HCT116 (cell line): Measurements from ENCODE around the gene KANK3. TPM values are rescaled to one million over a fixed set of nuclear protein-coding genes. Genes with fewer than 3 reads are reported as not detected.
A peak's percentile ranks its signal among the peaks of the same experiment; 100 is the strongest.

Experiments
- ATAC-seq: fragments of 200-7000 bp; cut with Tn5 transposase; 2 replicates; pipeline ENCODE4 v1.9.1; 2020; ENCODE audit warnings: mild to moderate bottlenecking, moderate library complexity
- Bru-seq: library from RNA; stranded (reverse); fragments of 400-500 nt; gene quantifications from one replicate; lab custom pipeline; 2021; lab: Mats Ljungman, UMichigan
- BruChase-seq, 2 experiments: library from RNA; stranded (reverse); fragments of 400-500 nt; gene quantifications; one replicate each; lab custom pipeline; 2021; lab: Mats Ljungman, UMichigan
- BruUV-seq: library from RNA; stranded (reverse); fragments of 400-500 nt; replicated peaks from 2 replicates; lab custom pipeline; 2021; lab: Mats Ljungman, UMichigan
- CTCF ChIA-PET: fragments of 300-600 bp; sonication (Branson Sonifier 250); formaldehyde crosslinking; loops from one replicate; lab custom pipeline; 2021; ENCODE audit warnings: antibody characterized with exemption; lab: Charles Lee
- POLR2A ChIA-PET: fragments of 300-600, 350-600 bp; sonication (Branson Sonifier 250); formaldehyde crosslinking; loops from one replicate; lab custom pipeline; 2021; ENCODE audit warnings: antibody characterized with exemption; lab: Charles Lee
- RAD21 ChIA-PET, 2 experiments: fragments of 300-600 bp; sonication (Branson Sonifier 250); formaldehyde crosslinking; loops; one replicate each; lab custom pipeline; 2023; ENCODE audit warnings: low total read pairs in 2 of 2; ENCODE audit not compliant: uncharacterized antibody in 2 of 2, unreplicated experiment in 2 of 2, low non-redundant PET in 1 of 2; lab: Charles Lee
- DNase-seq: peaks from one replicate; pipeline ENCODE4 v3.0.0-alpha.2; 2010; ENCODE audit warnings: low read depth, low spot score
- H2AFZ ChIP-seq: fragments of 200-600 bp; shearing (Covaris generic), sonication (generic); 2 replicates; pipeline ENCODE4 v1.6.1; 2017; ENCODE audit warnings: low read depth, mixed run types, mixed read lengths, antibody characterized with exemption, low read length; ENCODE audit not compliant: poor library complexity, severe bottlenecking
- H3K27ac ChIP-seq: 2 replicates; pipeline ENCODE4 v1.5.1; 2012; ENCODE audit warnings: low read depth, low read length
- H3K27me3 ChIP-seq: fragments of 200-600 bp; sonication (generic); 2 replicates; pipeline ENCODE4 v1.6.1; 2016; ENCODE audit warnings: mixed run types, low read length, mixed read lengths; ENCODE audit not compliant: insufficient read depth
- H3K36me3 ChIP-seq, 2 experiments: fragments of 200-500 bp in 1 of 2; fragments of 200-600 bp in 1 of 2; sonication (Bioruptor generic) in 1 of 2; sonication (generic) in 1 of 2; 2 replicates each; pipeline versions ENCODE4 v1.5.1 to v1.6.1; 2014 to 2016; ENCODE audit warnings: low read length in 2 of 2, inconsistent platforms in 1 of 2, mixed read lengths in 1 of 2, mixed run types in 1 of 2; ENCODE audit not compliant: insufficient read depth in 2 of 2, control insufficient read depth in 1 of 2
- H3K4me1 ChIP-seq, 2 experiments: fragments of 200-600 bp in 1 of 2; sonication (generic) in 1 of 2; 2 replicates each; pipeline versions ENCODE4 v1.5.1 to v1.6.1; 2012 to 2017; ENCODE audit warnings: low read length in 2 of 2, inconsistent platforms in 1 of 2, mild to moderate bottlenecking in 1 of 2, mixed read lengths in 1 of 2, mixed run types in 1 of 2, moderate library complexity in 1 of 2; ENCODE audit not compliant: insufficient read depth in 2 of 2, control insufficient read depth in 1 of 2
- H3K4me2 ChIP-seq: fragments of 200-600 bp; sonication (generic); 2 replicates; pipeline ENCODE4 v1.6.1; 2017; ENCODE audit warnings: mixed run types, low read length, mixed read lengths
- H3K4me3 ChIP-seq, 2 experiments: fragments of 200-600 bp in 1 of 2; sonication (generic) in 1 of 2; replicated peaks in 1 of 2; 2 replicates each; pipeline ENCODE4 v1.5.1; 2011 to 2016; ENCODE audit warnings: low read length in 2 of 2, control low read depth in 1 of 2, low read depth in 1 of 2, mild to moderate bottlenecking in 1 of 2, mixed read lengths in 1 of 2, mixed run types in 1 of 2
- H3K79me2 ChIP-seq: fragments of 200-600 bp; sonication (generic); 2 replicates; pipeline ENCODE4 v1.6.1; 2017; ENCODE audit warnings: mild to moderate bottlenecking, mixed run types, low read length, moderate library complexity, mixed read lengths; ENCODE audit not compliant: insufficient read depth
- H3K9ac ChIP-seq: fragments of 200-600 bp; sonication (generic); 2 replicates; pipeline ENCODE4 v1.6.1; 2016; ENCODE audit warnings: low read length, mixed read lengths
- H3K9me2 ChIP-seq: fragments of 200-600 bp; sonication (generic), shearing (Covaris generic); 2 replicates; pipeline ENCODE4 v1.6.1; 2017; ENCODE audit warnings: mixed run types, mild to moderate bottlenecking, moderate library complexity; ENCODE audit not compliant: insufficient read depth
- H3K9me3 ChIP-seq, 2 experiments: fragments of 200-500 bp in 1 of 2; fragments of 200-600 bp in 1 of 2; sonication (Bioruptor generic) in 1 of 2; sonication (generic) in 1 of 2; 2 replicates each; pipeline ENCODE4 v1.6.1; 2014 to 2017; ENCODE audit warnings: low read length in 2 of 2, mixed read lengths in 2 of 2, inconsistent platforms in 1 of 2, low read depth in 1 of 2, mild to moderate bottlenecking in 1 of 2, mixed run types in 1 of 2, moderate library complexity in 1 of 2; ENCODE audit not compliant: control insufficient read depth in 1 of 2, insufficient read depth in 1 of 2
- H4K20me1 ChIP-seq: fragments of 200-600 bp; sonication (generic), shearing (Covaris generic); 2 replicates; pipeline ENCODE4 v1.6.1; 2017; ENCODE audit warnings: mixed run types, mild to moderate bottlenecking, moderate library complexity; ENCODE audit not compliant: insufficient read depth
- CBX3 ChIP-seq: IDR thresholded peaks from 2 replicates; pipeline ENCODE4 v1.6.1; 2012; ENCODE audit warnings: low read depth
- CEBPB ChIP-seq: IDR thresholded peaks from 2 replicates; pipeline ENCODE4 v1.6.1; 2012; ENCODE audit warnings: low read depth
- ELF1 ChIP-seq: IDR thresholded peaks from 2 replicates; pipeline ENCODE4 v1.6.1; 2012; ENCODE audit warnings: low read depth, borderline replicate concordance
- EZH2 ChIP-seq: fragments of 200-600 bp; sonication (generic); IDR thresholded peaks from 2 replicates; pipeline ENCODE4 v1.6.1; 2017; ENCODE audit warnings: antibody characterized with exemption, mixed run types
- EZH2phosphoT487 ChIP-seq: fragments of 200-600 bp; IDR thresholded peaks from 2 replicates; pipeline ENCODE4 v1.6.1; 2018; ENCODE audit warnings: antibody characterized with exemption, borderline replicate concordance
- FOSL1 ChIP-seq: IDR thresholded peaks from 2 replicates; pipeline ENCODE4 v1.6.1; 2012; ENCODE audit warnings: low read depth
- JUND ChIP-seq: IDR thresholded peaks from 2 replicates; pipeline ENCODE4 v1.6.1; 2012
- POLR2A ChIP-seq: IDR thresholded peaks from 2 replicates; pipeline ENCODE4 v1.7.0; 2011; ENCODE audit warnings: borderline replicate concordance; ENCODE audit not compliant: insufficient read depth, insufficient read length; ENCODE audit errors: extremely low read depth
- POLR2AphosphoS5 ChIP-seq: IDR thresholded peaks from 2 replicates; pipeline ENCODE4 v1.6.1; 2011; ENCODE audit warnings: mild to moderate bottlenecking, low read depth, low read length, moderate library complexity
- RAD21 ChIP-seq: IDR thresholded peaks from 2 replicates; pipeline ENCODE4 v1.6.1; 2012; ENCODE audit warnings: low read depth, mild to moderate bottlenecking
- SP1 ChIP-seq: IDR thresholded peaks from 2 replicates; pipeline ENCODE4 v1.6.1; 2012; ENCODE audit warnings: low read depth
- SRF ChIP-seq: IDR thresholded peaks from 2 replicates; pipeline ENCODE4 v1.6.1; 2012; ENCODE audit warnings: low read depth
- TCF7L2 ChIP-seq: IDR thresholded peaks from 2 replicates; pipeline ENCODE4 v1.7.0; 2011; ENCODE audit warnings: borderline replicate concordance, inconsistent platforms; ENCODE audit not compliant: insufficient read depth, insufficient read length; ENCODE audit errors: extremely low read depth
- YY1 ChIP-seq: IDR thresholded peaks from 2 replicates; pipeline ENCODE4 v1.6.1; 2011; ENCODE audit warnings: low read length, low read depth, moderate library complexity, mild to moderate bottlenecking; ENCODE audit not compliant: insufficient replicate concordance; ENCODE audit errors: extremely low read depth
- intact Hi-C: fragments of 100-400 bp; cut with micrococcal nuclease; formaldehyde crosslinking; loops from 2 replicates; pipeline ENCODE4 v1.10.0; 2022
- long read RNA-seq: library from polyadenylated mRNA; unstranded; transcript quantifications from one replicate; pipeline ENCODE4 v2.0.0, GENCODE V29; 2021; ENCODE audit not compliant: unreplicated experiment
- polyA plus RNA-seq: library from polyadenylated mRNA; unstranded; fragments of >200 nt; gene quantifications from 2 replicates; pipeline ENCODE4 v1.2.1, GENCODE V29; 2012; ENCODE audit warnings: missing spikeins
- total RNA-seq: library from RNA; stranded (reverse); gene quantifications from one replicate; pipeline ENCODE4 v1.2.1, GENCODE V29; 2021; ENCODE audit not compliant: unreplicated experiment
- TF ChIP-seq, protein P1 (sequence below), 3 experiments: fragments of 200-600 bp in 1 of 3; sonication (generic) in 1 of 3; IDR thresholded peaks in 2 of 3; conservative IDR thresholded peaks in 1 of 3; 2 replicates each; pipeline ENCODE4 v1.5.1; 2012 to 2017; ENCODE audit warnings: low read depth in 2 of 3, low read length in 2 of 3, antibody characterized with exemption in 1 of 3, borderline replicate concordance in 1 of 3, control low read depth in 1 of 3, mild to moderate bottlenecking in 1 of 3, mixed read lengths in 1 of 3, mixed run types in 1 of 3, moderate library complexity in 1 of 3; ENCODE audit not compliant: insufficient read depth in 1 of 3
- TF ChIP-seq, protein P2 (sequence below): IDR thresholded peaks from 2 replicates; pipeline ENCODE4 v1.6.1; 2012
- TF ChIP-seq, protein P3 (sequence below): IDR thresholded peaks from 2 replicates; pipeline ENCODE4 v1.6.1; 2012
- TF ChIP-seq, protein P4 (sequence below): IDR thresholded peaks from 2 replicates; pipeline ENCODE4 v1.6.1; 2012; ENCODE audit warnings: low read depth

Gene KANK3
- total RNA-seq (21.7 TPM), Bru-seq, nascent RNA (percentile 50 among the genes with signal in this experiment), BruChase-seq, experiment 1, labeled RNA remaining after a 6-hour chase (percentile 46 among the genes with signal in this experiment), BruChase-seq, experiment 2, labeled RNA remaining after a 2-hour chase (percentile 48 among the genes with signal in this experiment)
- polyA plus RNA-seq = 13.1 and 14.4 TPM in 2 replicates
- long read RNA-seq, transcript KANK3-201 (11 exons, 2,787 nt) = major isoform, 10 of 78 reads
- long read RNA-seq, partial matches to known transcripts = 41 of 78 reads
- long read RNA-seq, other reads (novel, unspliced or antisense) = 27 of 78 reads

DNA sequence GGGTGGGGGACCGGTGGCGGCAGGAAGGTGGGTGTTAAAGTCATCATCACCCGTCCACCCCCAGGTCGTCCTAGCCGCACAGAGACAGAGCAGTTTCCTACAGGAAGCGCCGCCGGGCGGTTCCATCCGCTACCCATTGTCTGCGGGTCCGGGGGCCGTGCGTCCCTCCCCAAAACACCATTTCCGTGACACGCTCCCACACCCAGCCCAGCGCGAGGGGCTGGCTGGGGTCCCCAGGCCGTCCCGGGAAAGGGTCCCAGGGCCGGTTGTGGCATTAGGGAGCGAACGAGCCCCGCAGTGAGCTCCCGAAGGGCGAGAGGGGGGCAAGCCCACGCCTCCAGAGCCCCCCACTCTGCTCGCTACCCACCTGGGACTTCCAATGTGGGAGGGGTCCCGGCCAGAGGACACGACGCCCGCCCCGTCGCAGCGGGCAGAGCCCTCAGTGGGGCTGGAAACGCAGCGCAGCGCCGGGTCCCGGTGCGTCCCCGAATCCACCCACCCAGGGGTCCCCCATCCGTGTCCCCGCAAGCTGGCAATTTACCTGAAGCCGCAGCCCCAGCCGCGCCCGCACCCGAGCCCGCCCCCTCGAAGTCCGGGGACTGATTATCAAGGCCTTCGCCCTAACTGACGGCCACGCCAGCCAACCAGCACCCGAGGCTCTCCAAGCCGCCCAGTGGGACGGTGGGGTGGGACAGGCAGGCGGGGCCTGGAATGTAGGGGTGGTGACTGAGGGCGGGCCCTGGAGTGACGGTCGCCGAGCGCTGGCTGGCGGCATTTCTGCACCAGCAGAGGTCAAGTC lies at the start of gene KANK3:
TSS of gene KANK3 (minus strand) at position 579 of the 799 bp plus-strand sequence. CDS start 5,434 bp downstream, outside the sequence.
- intact Hi-C loops = no loop called here
- ChIA-PET POLR2A (interaction anchor here (0.7 to 1.6 kb wide), 4 partner anchors 8 to 21 kb away, joined by 3 to 6 read pairs (median 4); partner anchors contain the start of gene ANGPTL4), CTCF (interaction anchor here (2.3 kb wide), 1 partner anchor 7 kb away, joined by 12 read pairs; no protein-coding TSS in a partner anchor), RAD21 (no interaction called here)
- ATAC-seq (peak; percentile 100), DNase-seq (peak; percentile 97)
- H3K4me1 ChIP-seq = peaks cover 15 to 20% of the 10 kb centered on the region in 2 experiments
- no peaks in the 10 kb centered on the region for H3K79me2 ChIP-seq
- H3K9me2 ChIP-seq = no peaks in the 10 kb centered on the region
- no peaks in the 10 kb centered on the region for H4K20me1 ChIP-seq
- peak within 1 kb of the TSS; percentile 96 for H3K4me2 ChIP-seq
- no peaks in the 10 kb centered on the region for H3K9me3 ChIP-seq
- no peak for TF ChIP-seq EZH2
- TF ChIP-seq CEBPB = no peak
- TF ChIP-seq CBX3 = no peak
- no peak for TF ChIP-seq YY1
- no peak for TF ChIP-seq TCF7L2
- no peak for TF ChIP-seq POLR2A
- no peak for TF ChIP-seq RAD21
- TF ChIP-seq FOSL1 = no peak
- TF ChIP-seq SP1 = peak; percentile 96
- TF ChIP-seq POLR2AphosphoS5 = peak; percentile 64
- no peak for TF ChIP-seq JUND
- no peak for TF ChIP-seq SRF
- TF ChIP-seq EZH2phosphoT487 = no peak
- TF ChIP-seq ELF1 = no peak
- TF ChIP-seq, protein P1, sequence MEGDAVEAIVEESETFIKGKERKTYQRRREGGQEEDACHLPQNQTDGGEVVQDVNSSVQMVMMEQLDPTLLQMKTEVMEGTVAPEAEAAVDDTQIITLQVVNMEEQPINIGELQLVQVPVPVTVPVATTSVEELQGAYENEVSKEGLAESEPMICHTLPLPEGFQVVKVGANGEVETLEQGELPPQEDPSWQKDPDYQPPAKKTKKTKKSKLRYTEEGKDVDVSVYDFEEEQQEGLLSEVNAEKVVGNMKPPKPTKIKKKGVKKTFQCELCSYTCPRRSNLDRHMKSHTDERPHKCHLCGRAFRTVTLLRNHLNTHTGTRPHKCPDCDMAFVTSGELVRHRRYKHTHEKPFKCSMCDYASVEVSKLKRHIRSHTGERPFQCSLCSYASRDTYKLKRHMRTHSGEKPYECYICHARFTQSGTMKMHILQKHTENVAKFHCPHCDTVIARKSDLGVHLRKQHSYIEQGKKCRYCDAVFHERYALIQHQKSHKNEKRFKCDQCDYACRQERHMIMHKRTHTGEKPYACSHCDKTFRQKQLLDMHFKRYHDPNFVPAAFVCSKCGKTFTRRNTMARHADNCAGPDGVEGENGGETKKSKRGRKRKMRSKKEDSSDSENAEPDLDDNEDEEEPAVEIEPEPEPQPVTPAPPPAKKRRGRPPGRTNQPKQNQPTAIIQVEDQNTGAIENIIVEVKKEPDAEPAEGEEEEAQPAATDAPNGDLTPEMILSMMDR (IDR thresholded peaks at IDR 0.05 in 2 of 3, conservative IDR thresholded peaks at IDR 0.05 in 1 of 3; ENCODE audit: borderline replicate concordance in 1 of 3, insufficient read depth in 1 of 3, low read depth in 2 of 3, low read length in 2 of 3) = no peak
- TF ChIP-seq, protein P2, sequence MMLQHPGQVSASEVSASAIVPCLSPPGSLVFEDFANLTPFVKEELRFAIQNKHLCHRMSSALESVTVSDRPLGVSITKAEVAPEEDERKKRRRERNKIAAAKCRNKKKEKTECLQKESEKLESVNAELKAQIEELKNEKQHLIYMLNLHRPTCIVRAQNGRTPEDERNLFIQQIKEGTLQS = no peak
- TF ChIP-seq, protein P3, sequence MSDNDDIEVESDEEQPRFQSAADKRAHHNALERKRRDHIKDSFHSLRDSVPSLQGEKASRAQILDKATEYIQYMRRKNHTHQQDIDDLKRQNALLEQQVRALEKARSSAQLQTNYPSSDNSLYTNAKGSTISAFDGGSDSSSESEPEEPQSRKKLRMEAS = no peak
- TF ChIP-seq, protein P4, sequence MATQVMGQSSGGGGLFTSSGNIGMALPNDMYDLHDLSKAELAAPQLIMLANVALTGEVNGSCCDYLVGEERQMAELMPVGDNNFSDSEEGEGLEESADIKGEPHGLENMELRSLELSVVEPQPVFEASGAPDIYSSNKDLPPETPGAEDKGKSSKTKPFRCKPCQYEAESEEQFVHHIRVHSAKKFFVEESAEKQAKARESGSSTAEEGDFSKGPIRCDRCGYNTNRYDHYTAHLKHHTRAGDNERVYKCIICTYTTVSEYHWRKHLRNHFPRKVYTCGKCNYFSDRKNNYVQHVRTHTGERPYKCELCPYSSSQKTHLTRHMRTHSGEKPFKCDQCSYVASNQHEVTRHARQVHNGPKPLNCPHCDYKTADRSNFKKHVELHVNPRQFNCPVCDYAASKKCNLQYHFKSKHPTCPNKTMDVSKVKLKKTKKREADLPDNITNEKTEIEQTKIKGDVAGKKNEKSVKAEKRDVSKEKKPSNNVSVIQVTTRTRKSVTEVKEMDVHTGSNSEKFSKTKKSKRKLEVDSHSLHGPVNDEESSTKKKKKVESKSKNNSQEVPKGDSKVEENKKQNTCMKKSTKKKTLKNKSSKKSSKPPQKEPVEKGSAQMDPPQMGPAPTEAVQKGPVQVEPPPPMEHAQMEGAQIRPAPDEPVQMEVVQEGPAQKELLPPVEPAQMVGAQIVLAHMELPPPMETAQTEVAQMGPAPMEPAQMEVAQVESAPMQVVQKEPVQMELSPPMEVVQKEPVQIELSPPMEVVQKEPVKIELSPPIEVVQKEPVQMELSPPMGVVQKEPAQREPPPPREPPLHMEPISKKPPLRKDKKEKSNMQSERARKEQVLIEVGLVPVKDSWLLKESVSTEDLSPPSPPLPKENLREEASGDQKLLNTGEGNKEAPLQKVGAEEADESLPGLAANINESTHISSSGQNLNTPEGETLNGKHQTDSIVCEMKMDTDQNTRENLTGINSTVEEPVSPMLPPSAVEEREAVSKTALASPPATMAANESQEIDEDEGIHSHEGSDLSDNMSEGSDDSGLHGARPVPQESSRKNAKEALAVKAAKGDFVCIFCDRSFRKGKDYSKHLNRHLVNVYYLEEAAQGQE = no peak
- peak within 1 kb of the TSS; percentile 59 to 63 for H3K4me3 ChIP-seq
- H3K27me3 ChIP-seq = no peaks in the 10 kb centered on the region
- H3K36me3 ChIP-seq = no peaks in the 10 kb centered on the region
- peak within 1 kb of the TSS; percentile 67 for H3K9ac ChIP-seq
- H3K27ac ChIP-seq = peak within 1 kb of the TSS; percentile 68; the same call in 1 of the 2 replicates
- H2AFZ ChIP-seq = no peak within 1 kb of the TSS
- no TSS peak for BruUV-seq
